ENCODE data around the gene HOMER1.

GRCh38 chr5:79436821-79437220 is 77.1 kb downstream of the HOMER1 start:
- TF ChIP-seq CTCF (IDR thresholded peaks at IDR 0.05): no peak
- TF ChIP-seq POLR2A (IDR thresholded peaks at IDR 0.05): no peak
